SK-N-MC (cell line): ENCODE results near the gene ARID3C.

Experiments used
- EZH2 ChIP-seq: fragments of 200-600 bp; sonication (generic); IDR thresholded peaks from one replicate; pipeline ENCODE4 v1.6.1; 2017; ENCODE audit warnings: antibody characterized with exemption
- POLR2AphosphoS5 ChIP-seq: IDR thresholded peaks from 2 replicates; pipeline ENCODE4 v1.6.1; 2012; ENCODE audit warnings: mild to moderate bottlenecking, low read depth, low read length, borderline replicate concordance

- no peak for TF ChIP-seq EZH2
- no peak for TF ChIP-seq POLR2AphosphoS5
Observed at GRCh38 chr9:34656992-34657391, 28.1 kb upstream of the ARID3C start.
